Measurements from ENCODE around the gene DHFR.
"Not testable (repeated sequence)": the region's sequence is repeated elsewhere in the genome, so short reads cannot be mapped to it uniquely, and the experiment has no call there.

The DHFR gene

DNA sequence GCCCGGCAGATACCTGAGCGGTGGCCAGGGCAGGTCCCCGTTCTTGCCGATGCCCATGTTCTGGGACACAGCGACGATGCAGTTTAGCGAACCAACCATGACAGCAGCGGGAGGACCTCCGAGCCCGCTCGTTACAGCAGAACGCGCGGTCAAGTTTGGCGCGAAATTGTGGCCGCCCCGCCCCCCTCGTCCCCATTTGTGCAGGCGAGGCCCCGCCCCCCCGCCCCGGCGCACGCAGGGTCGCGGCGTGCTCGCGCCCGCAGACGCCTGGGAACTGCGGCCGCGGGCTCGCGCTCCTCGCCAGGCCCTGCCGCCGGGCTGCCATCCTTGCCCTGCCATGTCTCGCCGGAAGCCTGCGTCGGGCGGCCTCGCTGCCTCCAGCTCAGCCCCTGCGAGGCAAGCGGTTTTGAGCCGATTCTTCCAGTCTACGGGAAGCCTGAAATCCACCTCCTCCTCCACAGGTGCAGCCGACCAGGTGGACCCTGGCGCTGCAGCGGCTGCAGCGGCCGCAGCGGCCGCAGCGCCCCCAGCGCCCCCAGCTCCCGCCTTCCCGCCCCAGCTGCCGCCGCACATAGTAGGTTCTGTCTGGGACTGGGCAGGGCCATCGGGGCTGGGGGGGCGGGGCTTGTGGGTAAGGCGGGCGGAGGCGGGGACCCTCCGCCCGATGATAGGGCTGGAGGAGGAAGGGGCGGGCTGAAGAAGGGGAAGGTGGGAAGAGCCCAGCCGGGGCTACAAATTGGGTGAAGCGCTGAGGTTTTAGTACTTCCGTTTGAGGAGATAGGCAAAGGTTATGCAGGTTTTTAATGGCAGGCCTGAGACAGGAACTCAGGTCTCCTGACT, at the start of gene DHFR, which contains the start of gene MSH3:
DHFR (minus strand) TSS at position 593 of the 840 bp plus-strand sequence; CDS start at position 99, 494 bp downstream.
MSH3 (plus strand) TSS at position 262 of the 840 bp plus-strand sequence; CDS start at position 338, 76 bp downstream.
- DNase-seq (ENCODE audit: low read depth, low spot score) = peak; percentile 92

DNA sequence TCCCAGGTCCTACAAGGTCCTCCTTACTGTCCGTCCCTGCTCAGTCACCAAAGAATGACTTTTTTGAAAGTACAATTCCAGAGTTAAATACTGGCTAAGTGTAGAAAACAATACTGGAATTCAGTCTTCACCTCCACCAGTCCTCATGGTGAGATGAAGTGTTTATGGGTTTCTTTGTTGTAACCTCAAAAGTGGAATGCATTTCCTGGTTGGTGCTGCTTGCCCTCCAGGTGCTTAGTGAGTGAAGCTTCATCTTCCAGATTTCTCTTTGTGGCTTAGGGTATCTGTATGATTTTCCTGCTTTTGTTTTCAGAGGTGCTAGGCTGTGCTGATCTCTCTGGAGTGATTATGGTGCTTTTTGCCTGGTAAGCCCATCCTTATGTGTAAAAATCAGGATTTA, 49.4 kb upstream of the DHFR start:
- peak; percentile 23 for DNase-seq (ENCODE audit: low read depth, low spot score)

DNA sequence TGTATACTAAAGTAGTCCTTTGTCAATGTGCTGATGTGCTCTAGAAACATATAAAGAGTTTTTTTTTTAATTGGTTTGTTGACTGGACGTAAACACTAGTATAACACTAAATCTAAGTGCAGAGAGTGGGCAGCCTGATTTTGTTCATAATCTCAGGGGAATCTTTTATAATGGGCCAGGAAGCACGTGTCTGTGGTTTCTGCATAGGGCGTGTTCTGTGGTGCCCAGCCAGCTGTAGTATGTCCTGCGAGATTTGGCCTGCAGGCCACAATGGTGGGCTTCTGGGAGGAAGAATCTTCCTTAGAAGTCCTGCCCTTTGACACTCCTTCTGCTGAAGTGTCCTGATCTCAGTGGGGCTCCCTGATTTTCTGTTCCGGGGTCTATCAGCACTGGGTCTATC, 49.0 kb upstream of the DHFR start:
- DNase-seq (ENCODE audit: low read depth, low spot score) = no peak

GRCh38 chr5:80703291-80703690, 48.5 kb upstream of the DHFR start:
- no peak for DNase-seq (ENCODE audit: low read depth, low spot score)

DNA sequence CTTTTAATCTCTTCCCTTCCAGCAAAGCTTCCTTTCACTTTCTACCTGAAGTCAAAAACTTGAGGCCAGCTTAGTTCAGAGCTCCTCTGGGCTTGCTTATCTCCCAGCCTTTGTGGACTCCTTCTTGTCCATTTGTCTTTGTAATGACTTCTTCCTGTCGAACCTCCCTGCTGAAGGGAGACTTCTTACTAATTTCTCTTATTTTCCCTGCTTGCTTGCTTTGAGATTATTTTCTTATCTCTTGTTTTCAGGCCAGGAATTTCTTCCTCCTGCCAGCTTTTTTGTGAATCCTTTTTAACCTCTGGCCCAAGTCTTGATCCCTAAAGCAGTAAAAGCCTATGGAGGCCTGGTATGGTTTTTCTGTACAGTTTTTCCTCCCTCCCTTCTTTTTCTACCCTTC, 46.8 kb upstream of the DHFR start:
- DNase-seq (ENCODE audit: low read depth, low spot score) = peak; percentile 11

- DNase-seq (ENCODE audit: low read depth, low spot score) = no peak
Observed at GRCh38 chr5:80698369-80698768, 43.6 kb upstream of the DHFR start.

- no peak for DNase-seq (ENCODE audit: low read depth, low spot score)
Observed at GRCh38 chr5:80697100-80697499, 42.3 kb upstream of the DHFR start.

GRCh38 chr5:80696450-80696849, 41.7 kb upstream of the DHFR start:
- DNase-seq (ENCODE audit: low read depth, low spot score) = no peak

GRCh38 chr5:80695666-80696065, 40.9 kb upstream of the DHFR start:
- DNase-seq (ENCODE audit: low read depth, low spot score) = no peak

DNA sequence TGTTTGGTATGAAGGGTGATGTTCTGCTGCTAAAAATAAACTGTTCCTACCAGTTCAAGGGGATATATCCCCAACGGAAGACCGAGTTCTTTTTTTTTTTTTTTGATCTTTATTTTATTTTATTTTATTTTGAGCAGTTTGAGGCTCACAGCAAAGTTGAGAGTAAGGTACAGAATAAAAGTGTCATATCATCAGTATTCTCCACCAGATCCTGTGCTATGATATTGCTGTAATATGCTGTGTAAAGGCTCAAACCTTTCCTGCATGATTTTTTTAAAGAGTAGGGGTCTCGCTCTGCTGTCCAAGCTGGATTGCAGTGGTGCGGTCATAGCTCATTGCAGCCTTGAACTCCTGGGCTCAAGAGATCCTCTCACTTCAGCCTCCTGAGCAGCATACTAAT, 34.8 kb upstream of the DHFR start:
- no peak for DNase-seq (ENCODE audit: low read depth, low spot score)

- no peak for DNase-seq (ENCODE audit: low read depth, low spot score)
Observed at GRCh38 chr5:80688648-80689420, 34.1 kb upstream of the DHFR start.

- DNase-seq (ENCODE audit: low read depth, low spot score) = no peak
Observed at GRCh38 chr5:80686757-80687156, 32.0 kb upstream of the DHFR start.

DNA sequence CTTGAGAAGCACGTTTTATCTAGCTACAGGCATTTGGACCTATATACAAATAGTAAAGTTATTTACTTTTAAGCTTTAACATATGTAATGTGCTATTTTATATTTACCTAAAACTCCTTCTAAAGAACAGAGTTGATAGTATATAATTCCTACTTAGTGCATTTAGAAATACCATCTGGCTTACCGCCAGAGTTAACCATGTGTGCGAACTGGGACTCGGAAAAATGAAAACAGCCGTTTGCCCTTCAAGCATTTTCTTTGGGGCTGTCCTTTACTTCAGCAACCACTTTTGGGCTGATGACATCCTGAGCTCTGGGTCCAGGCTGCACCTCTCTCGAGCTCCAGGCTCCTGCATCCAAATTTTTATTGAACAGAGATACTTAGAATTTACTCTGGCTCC, 21.9 kb upstream of the DHFR start:
- no peak for DNase-seq (ENCODE audit: low read depth, low spot score)

DNA sequence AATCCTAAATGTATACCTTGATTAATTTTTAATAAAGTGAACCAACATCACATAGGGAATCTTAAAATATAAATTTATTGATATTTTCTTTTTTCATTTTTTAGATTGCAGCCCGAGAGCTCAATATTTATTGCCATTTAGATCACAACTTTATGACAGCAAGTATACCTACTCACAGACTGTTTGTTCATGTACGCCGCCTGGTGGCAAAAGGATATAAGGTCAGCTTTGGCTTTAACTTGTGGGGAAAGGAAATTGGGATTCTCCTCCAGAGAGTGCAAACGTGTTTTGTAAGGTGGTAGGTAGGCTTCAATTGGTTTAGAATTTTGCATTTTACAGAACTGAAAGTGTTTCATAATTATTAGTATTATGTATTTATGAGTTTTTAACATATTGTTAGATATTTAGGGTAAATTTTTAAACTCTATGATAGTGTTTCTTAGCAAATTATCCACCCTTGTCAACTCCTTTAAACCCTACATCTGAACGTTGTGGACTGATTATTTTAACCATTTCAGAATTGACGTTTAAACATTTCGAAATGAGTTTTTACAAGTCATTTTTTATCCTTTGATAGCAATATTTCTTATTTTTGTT, 17.5 kb upstream of the DHFR start:
- DNase-seq (ENCODE audit: low read depth, low spot score) = peak; percentile 45

DNA sequence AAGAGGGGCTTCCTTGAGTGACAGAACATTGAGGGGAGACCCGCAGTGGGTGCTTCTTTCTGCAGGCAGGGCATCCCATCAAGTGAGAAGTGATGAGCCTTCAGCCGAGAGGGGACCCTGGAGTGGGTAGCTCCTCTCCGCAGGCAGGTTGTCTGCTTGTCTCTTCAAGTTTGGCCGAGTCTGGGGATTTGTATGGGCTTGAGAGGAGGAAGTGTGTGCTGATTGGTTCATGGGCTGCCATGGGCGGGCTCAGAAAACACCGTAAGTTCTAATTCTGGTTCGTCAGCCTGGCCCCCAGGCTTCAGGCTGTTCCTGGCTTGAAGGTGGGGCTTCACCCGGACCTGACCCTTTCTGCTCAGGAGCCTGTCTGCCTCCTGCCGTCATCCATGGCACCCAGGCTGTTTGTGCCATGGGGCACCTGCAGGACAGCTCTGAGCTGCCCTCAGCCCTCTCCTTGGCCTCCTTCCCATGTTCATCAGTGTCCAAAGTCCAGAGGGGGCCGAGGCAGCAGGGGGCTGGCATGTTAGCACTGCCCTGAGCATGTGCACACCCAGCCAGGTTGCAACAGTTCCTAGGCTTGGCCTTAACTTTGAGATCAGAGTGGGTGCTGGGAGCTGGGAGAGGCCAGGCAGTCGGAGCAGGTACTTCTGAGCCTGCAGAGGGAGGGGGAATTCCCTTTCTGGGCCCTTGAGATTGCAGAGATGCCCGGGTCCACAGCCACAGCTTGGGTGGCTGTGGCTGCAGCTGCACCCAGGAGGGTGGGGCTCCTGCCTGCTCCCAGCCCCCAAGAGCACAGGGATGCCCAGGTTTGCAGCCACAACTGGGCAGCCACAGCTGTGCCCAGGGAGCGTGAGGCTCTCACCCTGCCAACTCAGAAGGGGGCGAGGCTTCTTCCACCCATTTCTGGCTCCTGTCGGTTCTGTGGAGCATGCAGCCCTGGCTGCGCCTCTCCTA, 13.5 kb upstream of the DHFR start:
- peak; percentile 35 for DNase-seq (ENCODE audit: low read depth, low spot score)

DNA sequence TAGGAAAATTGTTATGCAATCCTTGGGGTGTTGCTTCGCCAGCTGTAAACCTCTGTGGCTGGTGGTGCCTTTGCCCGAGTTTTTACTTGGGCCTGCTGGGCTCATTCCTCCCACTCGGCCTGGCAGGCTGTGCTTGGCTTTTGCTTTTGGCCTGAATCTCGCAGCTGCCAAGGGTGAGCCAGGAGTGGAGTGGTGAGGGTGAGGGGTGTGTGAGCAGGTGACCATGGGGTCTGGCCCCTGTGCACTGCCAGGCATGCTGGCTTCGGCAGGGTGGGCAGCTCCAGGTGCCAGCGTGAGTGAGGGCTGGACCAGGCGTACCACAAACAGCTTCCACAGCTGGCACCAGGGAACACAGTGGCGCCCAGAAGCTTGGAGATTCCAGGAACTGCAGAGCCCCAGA, 12.6 kb upstream of the DHFR start:
- no peak for DNase-seq (ENCODE audit: low read depth, low spot score)

DNA sequence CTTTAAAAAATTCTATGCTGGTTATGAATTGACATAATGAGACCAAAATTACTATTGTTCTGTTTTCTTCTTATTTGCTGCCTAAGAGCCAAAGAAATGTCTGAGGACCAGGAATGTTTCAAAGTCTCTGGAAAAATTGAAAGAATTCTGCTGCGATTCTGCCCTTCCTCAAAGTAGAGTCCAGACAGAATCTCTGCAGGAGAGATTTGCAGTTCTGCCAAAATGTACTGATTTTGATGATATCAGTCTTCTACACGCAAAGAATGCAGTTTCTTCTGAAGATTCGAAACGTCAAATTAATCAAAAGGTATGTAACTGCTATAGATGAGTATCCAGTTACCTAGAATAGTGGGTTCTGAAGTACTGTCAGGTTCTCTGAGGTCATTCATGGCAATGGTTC, 10.3 kb upstream of the DHFR start:
- DNase-seq (ENCODE audit: low read depth, low spot score) = no peak

- DNase-seq (ENCODE audit: low read depth, low spot score) = no peak
Observed at GRCh38 chr5:80662108-80662507, 7.3 kb upstream of the DHFR start.

DNA sequence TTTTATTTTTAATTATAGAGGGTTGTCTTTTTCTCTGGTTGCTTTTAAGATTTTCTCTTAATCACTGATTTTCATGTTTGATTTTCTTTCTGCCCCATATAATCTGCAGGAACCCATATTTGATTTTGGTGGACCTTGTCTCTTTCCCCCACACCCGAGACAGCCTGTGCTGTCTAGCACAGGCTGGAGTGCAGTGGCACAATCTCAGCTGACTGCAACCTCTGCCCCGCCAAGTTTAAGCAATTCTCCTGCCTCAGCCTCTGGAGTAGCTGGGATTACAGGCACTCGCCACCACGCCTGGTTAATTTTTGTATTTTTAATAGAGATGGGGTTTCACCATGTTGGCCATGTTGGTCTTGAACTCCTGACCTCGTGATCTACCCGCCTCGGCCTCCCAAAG, 5.9 kb upstream of the DHFR start:
- not testable (repeated sequence) for DNase-seq (ENCODE audit: low read depth, low spot score)

GRCh38 chr5:80659106-80659505, 4.3 kb upstream of the DHFR start:
- no peak for DNase-seq (ENCODE audit: low read depth, low spot score)

- DNase-seq (ENCODE audit: low read depth, low spot score) = peak; percentile 22
Observed at GRCh38 chr5:80656425-80656824, 1.6 kb upstream of the DHFR start.

Data from ELF-1 (cell line).